IMR-90 (cell line): ENCODE results near the gene PRF1. TPM values are rescaled to one million over a fixed set of nuclear protein-coding genes. Genes with fewer than 3 reads are reported as not detected.

Experiments
- ATAC-seq: fragments of 200-7000 bp; cut with Tn5 transposase; 2 replicates; pipeline ENCODE4 v1.9.1; 2020; ENCODE audit warnings: low read depth, mild to moderate bottlenecking, moderate library complexity
- BruUV-seq: library from RNA; stranded (reverse); fragments of 400-500 nt; replicated peaks from 2 replicates; lab custom pipeline; 2021; lab: Mats Ljungman, UMichigan
- CTCF ChIA-PET: fragments of 300-600 bp; formaldehyde crosslinking; extraction: SDS; loops from one replicate; lab custom pipeline; 2021; ENCODE audit warnings: antibody characterized with exemption; lab: Yijun Ruan, JAX
- POLR2A ChIA-PET: fragments of 300-600 bp; sonication (Branson Sonifier 250); formaldehyde crosslinking; loops from one replicate; lab custom pipeline; 2022; ENCODE audit warnings: antibody characterized with exemption; ENCODE audit not compliant: unreplicated experiment; lab: Charles Lee
- DNase-seq: peaks from one replicate; pipeline ENCODE4 v3.0.0; 2013
- H2AFZ ChIP-seq: replicated peaks from 2 replicates; pipeline ENCODE3; 2013; ENCODE audit warnings: low read length, mild to moderate bottlenecking; ENCODE audit not compliant: poor library complexity
- H2AK5ac ChIP-seq: 2 replicates; pipeline ENCODE4 v1.6.1; 2013; ENCODE audit warnings: low read depth, low read length, inconsistent platforms
- H2AK9ac ChIP-seq: replicated peaks from 2 replicates; pipeline ENCODE3; 2013; ENCODE audit warnings: mild to moderate bottlenecking, low read depth, low read length, moderate library complexity; ENCODE audit not compliant: poor library complexity
- H2BK120ac ChIP-seq: 2 replicates; pipeline ENCODE4 v1.6.1; 2013; ENCODE audit warnings: low read depth, low read length, inconsistent platforms
- H2BK15ac ChIP-seq: 3 replicates; pipeline ENCODE4 v1.6.1; 2013; ENCODE audit warnings: low read depth, low read length, inconsistent platforms
- H2BK20ac ChIP-seq: 2 replicates; pipeline ENCODE4 v1.6.1; 2013; ENCODE audit warnings: low read depth, mild to moderate bottlenecking, inconsistent platforms, low read length, moderate library complexity
- H2BK5ac ChIP-seq: 2 replicates; pipeline ENCODE4 v1.6.1; 2013; ENCODE audit warnings: mild to moderate bottlenecking, low read depth, low read length, inconsistent platforms; ENCODE audit not compliant: poor library complexity, severe bottlenecking
- H3K14ac ChIP-seq: replicated peaks from 2 replicates; pipeline ENCODE4 v1.6.1; 2013; ENCODE audit warnings: low read depth, low read length, inconsistent platforms
- H3K18ac ChIP-seq: 2 replicates; pipeline ENCODE4 v1.6.1; 2013; ENCODE audit warnings: low read depth, low read length, control low read depth
- H3K23ac ChIP-seq: 2 replicates; pipeline ENCODE4 v1.6.1; 2013; ENCODE audit warnings: low read depth, low read length, inconsistent platforms
- H3K27ac ChIP-seq: 2 replicates; pipeline ENCODE4 v1.5.1; 2013; ENCODE audit warnings: mild to moderate bottlenecking, control low read depth, low read length; ENCODE audit not compliant: insufficient read depth
- H3K27me3 ChIP-seq: 2 replicates; pipeline ENCODE4 v1.6.1; 2013; ENCODE audit warnings: low read length; ENCODE audit not compliant: control insufficient read depth, insufficient read depth
- H3K36me3 ChIP-seq: 2 replicates; pipeline ENCODE4 v1.6.1; 2013; ENCODE audit warnings: low read length, mixed read lengths; ENCODE audit not compliant: control insufficient read depth, insufficient read depth
- H3K4ac ChIP-seq: 2 replicates; pipeline ENCODE4 v1.6.1; 2013; ENCODE audit warnings: low read depth, low read length, inconsistent platforms
- H3K4me1 ChIP-seq: 2 replicates; pipeline ENCODE4 v1.6.1; 2013; ENCODE audit warnings: low read length, mixed read lengths; ENCODE audit not compliant: control insufficient read depth, insufficient read depth
- H3K4me2 ChIP-seq: 2 replicates; pipeline ENCODE4 v1.6.1; 2013; ENCODE audit warnings: low read depth, mild to moderate bottlenecking, control low read depth, low read length, moderate library complexity
- H3K4me3 ChIP-seq: 2 replicates; pipeline ENCODE4 v1.5.1; 2013; ENCODE audit warnings: low read depth, mild to moderate bottlenecking, control low read depth, low read length, moderate library complexity; ENCODE audit not compliant: insufficient read depth
- H3K56ac ChIP-seq: 2 replicates; pipeline ENCODE4 v1.6.1; 2013; ENCODE audit warnings: low read length, inconsistent platforms; ENCODE audit not compliant: insufficient read depth; ENCODE audit errors: extremely low read depth
- H3K79me1 ChIP-seq, 2 experiments: 2 replicates each; pipeline ENCODE4 v1.6.1; 2013; ENCODE audit warnings: low read length in 2 of 2, inconsistent platforms in 1 of 2, low read depth in 1 of 2
- H3K9ac ChIP-seq: 2 replicates; pipeline ENCODE4 v1.6.1; 2013; ENCODE audit warnings: low read depth, low read length, control low read depth
- H3K9me1 ChIP-seq: 2 replicates; pipeline ENCODE4 v1.6.1; 2013; ENCODE audit warnings: low read length, inconsistent platforms; ENCODE audit not compliant: insufficient read depth
- H3K9me3 ChIP-seq: 2 replicates; pipeline ENCODE4 v1.6.1; 2013; ENCODE audit warnings: low read length; ENCODE audit not compliant: control insufficient read depth, insufficient read depth
- H4K20me1 ChIP-seq: 2 replicates; pipeline ENCODE4 v1.6.1; 2013; ENCODE audit warnings: low read length, inconsistent platforms; ENCODE audit not compliant: insufficient read depth
- H4K5ac ChIP-seq: 2 replicates; pipeline ENCODE4 v1.6.1; 2013; ENCODE audit warnings: mild to moderate bottlenecking, low read depth, low read length, control low read depth
- H4K8ac ChIP-seq, 2 experiments: 2 replicates each; pipeline ENCODE4 v1.6.1; 2013; ENCODE audit warnings: low read depth in 2 of 2, low read length in 2 of 2, control low read depth in 1 of 2, inconsistent platforms in 1 of 2
- H4K91ac ChIP-seq: 2 replicates; pipeline ENCODE4 v1.6.1; 2013; ENCODE audit warnings: low read depth, low read length, inconsistent platforms; ENCODE audit not compliant: insufficient read depth
- POLR2A ChIP-seq: IDR thresholded peaks from 2 replicates; pipeline ENCODE4 v1.6.1; 2012; ENCODE audit warnings: mild to moderate bottlenecking, low read depth, low read length
- WGBS, 2 experiments: methylation state at CpG; one replicate each; pipeline versions ENCODE4 v1.1.5 to v1.1.7; 2013; ENCODE audit warnings: missing lambda C conversion rate in 2 of 2; ENCODE audit not compliant: insufficient read length in 1 of 2; ENCODE audit errors: extremely low coverage in 2 of 2; 5-methylcytosine and 5-hydroxymethylcytosine counted together
- dilution Hi-C: fragments of 300-500 bp; cut with HindIII; formaldehyde crosslinking; loops from one replicate; pipeline ENCODE4 v1.14.3; 2018; ENCODE audit warnings: low sequenced_read_pairs; ENCODE audit not compliant: unreplicated experiment
- in situ Hi-C: fragments of 300-500 bp; cut with MboI; formaldehyde crosslinking; loops from 3 replicates; pipeline ENCODE4 v1.14.3; 2019; ENCODE audit warnings: low sequenced_read_pairs, inconsistent platforms, mixed read lengths
- intact Hi-C: fragments of 100-400 bp; cut with micrococcal nuclease; formaldehyde crosslinking; loops from 2 replicates; pipeline ENCODE4 v1.10.0; 2022
- polyA plus RNA-seq, 3 experiments: library from polyadenylated mRNA; depleted of rRNA; stranded (reverse); fragments of >200 nt; gene quantifications; 2 replicates each; pipeline ENCODE4 v1.2.3, GENCODE V29; 2012; ENCODE audit warnings: low replicate concordance in 1 of 3
- total RNA-seq: library from RNA; depleted of rRNA; stranded (reverse); fragments of >200 nt; gene quantifications from 2 replicates; pipeline ENCODE4 v1.2.3, GENCODE V29; 2012
- TF ChIP-seq, protein P1 (sequence below): conservative IDR thresholded peaks from 2 replicates; pipeline ENCODE4 v1.5.1; 2012; ENCODE audit warnings: mild to moderate bottlenecking, low read depth, low read length, improper control_type of control experiment

The PRF1 gene
- total and polyA plus RNA-seq, 2 of the 4 experiments (the other 2 are of a cell fraction) = not detected

DNA sequence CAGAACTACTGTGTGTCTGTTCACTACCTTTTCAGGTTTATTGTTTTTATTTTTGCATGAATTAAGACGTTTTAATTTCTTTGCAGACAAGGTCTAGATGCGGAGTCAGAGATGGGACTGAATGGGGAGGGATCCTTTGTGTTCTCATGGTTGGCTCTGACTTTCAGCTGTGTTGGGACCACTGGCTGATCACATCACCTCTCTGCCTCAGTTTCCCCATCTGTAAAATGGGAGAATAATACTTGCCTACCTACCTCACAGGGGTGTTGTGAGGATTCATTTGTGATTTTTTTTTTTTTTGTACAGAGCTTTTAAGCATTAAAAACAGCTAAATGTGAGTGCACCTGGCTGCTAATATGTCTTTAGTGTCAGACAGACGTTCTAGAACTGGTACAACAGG lies 34.4 kb downstream of the PRF1 start:
- BruUV-seq = no TSS peak
- no peak overlapping the region for H2AFZ ChIP-seq

More for the DNA sequence above, 34.4 kb downstream of the PRF1 start:
- peaks cover 24% of the 10 kb centered on the region for H3K27me3 ChIP-seq
- H3K9me3 ChIP-seq = no peaks in the 10 kb centered on the region
- no peak overlapping the region for H3K4me3 ChIP-seq
- H4K20me1 ChIP-seq = no peaks in the 10 kb centered on the region
- H2BK120ac ChIP-seq = no peak overlapping the region
- H4K8ac ChIP-seq = no peak overlapping the region
- no peak overlapping the region for H3K4me2 ChIP-seq
- intact Hi-C loops (no loop called here), dilution Hi-C loops (no loop called here), in situ Hi-C loops (no loop called here)
- no peaks in the 10 kb centered on the region for H3K36me3 ChIP-seq
- H3K79me1 ChIP-seq = no peaks in the 10 kb centered on the region
- no peak overlapping the region for H3K23ac ChIP-seq
- H2AK9ac ChIP-seq = no peak overlapping the region
- no peak overlapping the region for H3K56ac ChIP-seq
- H4K91ac ChIP-seq = no peak overlapping the region
- no peaks in the 10 kb centered on the region for H3K9me1 ChIP-seq
- TF ChIP-seq POLR2A = no peak
- TF ChIP-seq, protein P1, sequence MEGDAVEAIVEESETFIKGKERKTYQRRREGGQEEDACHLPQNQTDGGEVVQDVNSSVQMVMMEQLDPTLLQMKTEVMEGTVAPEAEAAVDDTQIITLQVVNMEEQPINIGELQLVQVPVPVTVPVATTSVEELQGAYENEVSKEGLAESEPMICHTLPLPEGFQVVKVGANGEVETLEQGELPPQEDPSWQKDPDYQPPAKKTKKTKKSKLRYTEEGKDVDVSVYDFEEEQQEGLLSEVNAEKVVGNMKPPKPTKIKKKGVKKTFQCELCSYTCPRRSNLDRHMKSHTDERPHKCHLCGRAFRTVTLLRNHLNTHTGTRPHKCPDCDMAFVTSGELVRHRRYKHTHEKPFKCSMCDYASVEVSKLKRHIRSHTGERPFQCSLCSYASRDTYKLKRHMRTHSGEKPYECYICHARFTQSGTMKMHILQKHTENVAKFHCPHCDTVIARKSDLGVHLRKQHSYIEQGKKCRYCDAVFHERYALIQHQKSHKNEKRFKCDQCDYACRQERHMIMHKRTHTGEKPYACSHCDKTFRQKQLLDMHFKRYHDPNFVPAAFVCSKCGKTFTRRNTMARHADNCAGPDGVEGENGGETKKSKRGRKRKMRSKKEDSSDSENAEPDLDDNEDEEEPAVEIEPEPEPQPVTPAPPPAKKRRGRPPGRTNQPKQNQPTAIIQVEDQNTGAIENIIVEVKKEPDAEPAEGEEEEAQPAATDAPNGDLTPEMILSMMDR = no peak
- ATAC-seq = no peak
- H3K4me1 ChIP-seq = no peaks in the 10 kb centered on the region
- ChIA-PET POLR2A (no interaction called here), CTCF (no interaction called here)
- H2BK20ac ChIP-seq = no peak overlapping the region
- H3K14ac ChIP-seq = no peak overlapping the region
- no peak overlapping the region for H3K9ac ChIP-seq
- WGBS, 2 experiments = no CpG with 5 or more reads among the region's 3 CpGs
- H3K4ac ChIP-seq = no peak overlapping the region
- no peak overlapping the region for H2BK15ac ChIP-seq
- H2BK5ac ChIP-seq = no peak overlapping the region
- H2AK5ac ChIP-seq = no peak overlapping the region
- no peak overlapping the region for H4K5ac ChIP-seq
- H3K27ac ChIP-seq = no peak overlapping the region
- H3K18ac ChIP-seq = no peak overlapping the region
- DNase-seq = no peak
